Measurements from ENCODE around the gene CTSD. TPM values are rescaled to one million over a fixed set of nuclear protein-coding genes. Genes with fewer than 3 reads are reported as not detected.

The CTSD gene
- polyA plus RNA-seq, 1 donor, result 137 TPM

GRCh38 chr11:1744891-1745700 lies 18.6 kb downstream of the CTSD start:
- DNase-seq, result no peak

- no peak for DNase-seq
Observed at GRCh38 chr11:1744137-1744886, 19.4 kb downstream of the CTSD start.

- DNase-seq, result no peak
Observed at GRCh38 chr11:1743585-1744136, 20.1 kb downstream of the CTSD start.

GRCh38 chr11:1742869-1743584 lies 20.7 kb downstream of the CTSD start:
- no peak for DNase-seq

GRCh38 chr11:1742371-1742770 lies 21.4 kb downstream of the CTSD start:
- DNase-seq, result no peak

GRCh38 chr11:1741741-1742140 lies 22.0 kb downstream of the CTSD start:
- DNase-seq, result no peak

- DNase-seq, result no peak
Observed at GRCh38 chr11:1740786-1741530, 22.8 kb downstream of the CTSD start.

GRCh38 chr11:1739576-1739975 lies 24.2 kb downstream of the CTSD start:
- DNase-seq, result no peak

- no peak for DNase-seq
Observed at GRCh38 chr11:1738380-1738779, 25.3 kb downstream of the CTSD start.

GRCh38 chr11:1737080-1737757 lies 26.5 kb downstream of the CTSD start:
- DNase-seq, result no peak

- no peak for DNase-seq
Observed at GRCh38 chr11:1736447-1736992, 27.2 kb downstream of the CTSD start.

GRCh38 chr11:1735271-1735670 lies 28.5 kb downstream of the CTSD start:
- DNase-seq, result no peak

- no peak for DNase-seq
Observed at GRCh38 chr11:1734641-1735081, 29.1 kb downstream of the CTSD start.

GRCh38 chr11:1733716-1734640 lies 29.7 kb downstream of the CTSD start:
- DNase-seq, result no peak

- DNase-seq, result no peak
Observed at GRCh38 chr11:1733009-1733715, 30.6 kb downstream of the CTSD start.

GRCh38 chr11:1732418-1733008 lies 31.2 kb downstream of the CTSD start:
- no peak for DNase-seq

GRCh38 chr11:1731451-1732059 lies 32.2 kb downstream of the CTSD start:
- no peak for DNase-seq

GRCh38 chr11:1730059-1730629 lies 33.6 kb downstream of the CTSD start:
- DNase-seq, result no peak

All from hindlimb muscle (tissue), 1 donor.